Effector memory CD8-positive, alpha-beta T cell (primary cell): ENCODE measurements around the gene C11orf91.
A peak's percentile ranks its signal among the peaks of the same experiment; 100 is the strongest.

Experiments
- ATAC-seq: fragments of 150-1000 bp; cut with Tn5 transposase; replicated peaks from 2 replicates; pipeline ENCODE4 v1.10.0; 2021; ENCODE audit warnings: mild to moderate bottlenecking, moderate library complexity
- DNase-seq, 3 experiments: peaks; one replicate each; pipeline ENCODE4 v3.0.0; 2021
- H3K27ac Mint-ChIP-seq, 2 donors: one replicate each; pipeline ENCODE4 v1.8.0; 2022; ENCODE audit warnings: mild to moderate bottlenecking in 2 of 2, mixed read lengths in 2 of 2, moderate library complexity in 2 of 2
- H3K27me3 Mint-ChIP-seq, 2 donors: one replicate each; pipeline ENCODE4 v1.8.0; 2022; ENCODE audit warnings: mixed read lengths in 2 of 2
- H3K36me3 Mint-ChIP-seq: one replicate; pipeline ENCODE4 v1.8.0; 2022; ENCODE audit warnings: mild to moderate bottlenecking, moderate library complexity, mixed read lengths; ENCODE audit not compliant: insufficient read depth
- H3K4me1 Mint-ChIP-seq, 2 donors: one replicate each; pipeline ENCODE4 v1.8.0; 2022; ENCODE audit warnings: low read depth in 2 of 2, mixed read lengths in 2 of 2
- H3K4me3 Mint-ChIP-seq, 2 donors: one replicate each; pipeline ENCODE4 v1.8.0; 2022; ENCODE audit warnings: mild to moderate bottlenecking in 2 of 2, mixed read lengths in 2 of 2, moderate library complexity in 2 of 2
- H3K9me3 Mint-ChIP-seq, 2 donors: one replicate each; pipeline ENCODE4 v1.8.0; 2022; ENCODE audit warnings: mixed read lengths in 2 of 2

The C11orf91 gene

DNA sequence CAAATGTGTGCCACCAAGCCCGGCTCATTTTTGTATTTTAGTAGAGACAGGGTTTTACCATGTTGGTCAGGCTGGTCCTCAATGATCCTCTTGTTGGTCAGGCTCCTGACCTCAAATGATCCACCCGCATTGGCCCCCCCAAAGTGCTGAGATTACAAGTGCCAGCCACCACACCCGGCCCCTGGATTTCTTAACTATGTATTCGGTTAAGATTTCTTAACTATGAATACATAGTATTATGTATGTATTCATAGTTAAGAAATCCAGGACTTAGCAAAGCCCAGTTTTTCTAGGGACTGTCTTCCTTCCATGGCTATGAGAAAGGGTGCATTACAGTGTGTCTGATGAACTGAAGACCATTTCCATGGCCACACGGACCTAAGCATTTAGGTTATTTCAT, 1.7 kb downstream of the C11orf91 start:
- no peak overlapping the region for H3K27ac Mint-ChIP-seq
- H3K4me1 Mint-ChIP-seq: peaks cover 12 to 13% of the 10 kb centered on the region in 2 donors
- no peak for ATAC-seq
- peaks cover 13% of the 10 kb centered on the region for H3K36me3 Mint-ChIP-seq
- no peak overlapping the region for H3K4me3 Mint-ChIP-seq
- DNase-seq: no peak
- H3K27me3 Mint-ChIP-seq: peaks cover 24 to 33% of the 10 kb centered on the region in 2 donors
- no peaks in the 10 kb centered on the region for H3K9me3 Mint-ChIP-seq

DNA sequence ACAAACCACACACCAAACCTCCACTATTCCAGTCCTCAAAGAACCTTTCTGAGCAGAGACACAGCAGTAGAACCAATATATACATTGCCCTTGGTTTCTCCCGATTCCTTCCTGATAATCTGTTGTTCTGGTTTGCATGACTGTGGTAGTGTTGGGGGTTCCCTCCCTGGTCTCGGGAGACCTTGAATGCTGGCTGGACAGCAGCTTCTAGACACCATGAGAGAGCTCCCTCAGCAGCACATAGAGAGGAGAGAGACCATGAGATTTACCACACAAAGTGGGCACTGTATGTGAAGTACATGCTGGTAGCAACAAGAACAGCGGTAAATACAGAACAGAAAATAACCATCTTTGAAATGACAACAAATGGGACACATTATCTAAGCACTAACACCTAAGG, 2.6 kb downstream of the C11orf91 start:
- Mint-ChIP-seq H3K4me3 (no peak overlapping the region), H3K9me3 (no peaks in the 10 kb centered on the region), H3K27me3 (peaks cover 32 to 42% of the 10 kb centered on the region in 2 donors), H3K36me3 (peaks cover 13% of the 10 kb centered on the region), H3K4me1 (peaks cover 12 to 13% of the 10 kb centered on the region in 2 donors), H3K27ac (no peak overlapping the region)
- DNase-seq (no peak), ATAC-seq (no peak)

DNA sequence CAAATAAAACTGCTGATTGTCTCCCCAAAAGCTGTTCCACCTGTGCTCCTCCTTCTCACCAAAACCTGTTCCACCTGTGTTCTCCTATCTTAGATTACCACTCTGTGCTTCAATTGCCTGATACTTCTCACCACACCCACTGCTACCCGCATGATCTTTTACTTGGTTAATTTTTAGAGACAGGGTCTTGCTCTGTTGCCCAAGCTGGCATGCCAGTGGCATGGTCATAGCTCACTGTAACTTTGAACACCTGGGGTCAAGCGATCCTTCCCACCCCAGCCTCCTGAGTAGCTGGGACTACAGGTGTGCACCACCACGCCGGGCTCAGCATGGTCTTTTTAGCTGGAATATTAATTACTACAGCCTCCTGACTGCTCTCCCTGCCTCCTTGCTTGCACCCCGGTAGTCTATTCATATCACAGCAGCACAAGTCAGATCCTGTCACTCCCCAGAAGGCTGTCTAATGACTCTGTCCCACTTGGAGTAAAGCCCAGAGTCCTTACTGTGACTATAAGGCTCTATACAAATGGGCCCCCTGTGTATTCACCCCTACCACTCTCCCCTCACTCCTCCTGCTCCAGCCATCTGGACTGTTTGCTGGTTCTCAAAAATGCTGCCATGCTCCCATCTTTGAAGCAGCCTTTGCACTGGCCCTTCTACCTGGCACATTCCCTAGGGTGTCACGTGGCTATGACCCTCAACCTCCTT, 3.5 kb downstream of the C11orf91 start:
- no peaks in the 10 kb centered on the region for H3K9me3 Mint-ChIP-seq
- DNase-seq (no peak), ATAC-seq (no peak)
- H3K27me3 Mint-ChIP-seq: peaks cover 35 to 50% of the 10 kb centered on the region in 2 donors
- peaks cover 12 to 13% of the 10 kb centered on the region in 2 donors for H3K4me1 Mint-ChIP-seq
- no peak overlapping the region for H3K4me3 Mint-ChIP-seq
- peaks cover 13% of the 10 kb centered on the region for H3K36me3 Mint-ChIP-seq
- H3K27ac Mint-ChIP-seq: no peak overlapping the region

DNA sequence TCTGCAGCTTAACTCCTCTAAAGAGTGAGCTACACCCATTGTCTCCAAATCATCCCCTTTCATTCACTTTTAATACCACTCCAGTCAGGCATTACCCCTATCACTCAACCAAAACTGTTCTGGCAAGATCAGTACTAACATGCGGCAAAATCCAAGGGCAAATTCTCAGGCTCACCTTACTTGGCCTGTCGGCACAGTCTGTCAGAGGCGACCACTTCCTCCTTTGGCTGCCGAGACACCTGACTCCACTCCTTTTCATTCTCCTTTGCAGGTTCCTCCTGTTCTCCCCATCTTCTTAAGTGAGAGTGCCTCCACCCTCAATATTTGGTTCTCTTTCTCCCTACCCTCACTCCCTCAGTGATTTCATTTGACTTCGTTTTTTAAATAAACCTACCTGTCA, 4.2 kb downstream of the C11orf91 start:
- H3K4me1 Mint-ChIP-seq: peaks cover 12% of the 10 kb centered on the region in 2 donors
- H3K27ac Mint-ChIP-seq: no peak overlapping the region
- no peak overlapping the region for H3K4me3 Mint-ChIP-seq
- DNase-seq (no peak), ATAC-seq (no peak)
- H3K36me3 Mint-ChIP-seq: peaks cover 13% of the 10 kb centered on the region
- peaks cover 35 to 53% of the 10 kb centered on the region in 2 donors for H3K27me3 Mint-ChIP-seq
- no peaks in the 10 kb centered on the region for H3K9me3 Mint-ChIP-seq

DNA sequence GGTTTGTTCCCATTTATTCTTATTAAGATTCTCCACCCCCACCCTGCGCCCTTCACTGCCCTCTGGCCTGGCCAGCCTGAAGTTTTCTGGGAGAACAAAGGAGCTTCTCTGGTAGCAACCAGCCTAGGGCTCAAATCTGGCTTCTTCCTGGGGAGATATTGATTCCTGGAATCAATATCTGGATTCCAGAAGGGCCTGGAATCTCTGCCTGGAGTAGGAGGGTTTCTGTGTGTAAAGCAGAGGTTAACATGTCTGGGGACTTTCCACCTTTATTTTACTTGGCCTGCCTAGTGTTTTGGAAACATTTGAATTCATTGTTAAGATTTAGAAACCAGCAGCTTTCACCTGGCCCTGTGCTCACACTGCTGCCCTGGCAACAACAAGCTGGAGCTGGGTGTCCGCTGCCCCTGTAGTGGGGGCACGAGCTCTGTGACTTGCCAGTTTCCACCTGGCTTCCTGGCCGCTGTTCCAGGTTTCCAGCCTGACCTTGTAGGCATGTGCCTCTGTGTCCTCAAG, 5.5 kb downstream of the C11orf91 start:
- ATAC-seq (no peak), DNase-seq (no peak)
- Mint-ChIP-seq H3K9me3 (no peaks in the 10 kb centered on the region), H3K27ac (no peak overlapping the region), H3K36me3 (peaks cover 4% of the 10 kb centered on the region), H3K4me1 (peaks cover 5 to 6% of the 10 kb centered on the region in 2 donors), H3K27me3 (peaks cover 38 to 63% of the 10 kb centered on the region in 2 donors), H3K4me3 (no peak overlapping the region)

DNA sequence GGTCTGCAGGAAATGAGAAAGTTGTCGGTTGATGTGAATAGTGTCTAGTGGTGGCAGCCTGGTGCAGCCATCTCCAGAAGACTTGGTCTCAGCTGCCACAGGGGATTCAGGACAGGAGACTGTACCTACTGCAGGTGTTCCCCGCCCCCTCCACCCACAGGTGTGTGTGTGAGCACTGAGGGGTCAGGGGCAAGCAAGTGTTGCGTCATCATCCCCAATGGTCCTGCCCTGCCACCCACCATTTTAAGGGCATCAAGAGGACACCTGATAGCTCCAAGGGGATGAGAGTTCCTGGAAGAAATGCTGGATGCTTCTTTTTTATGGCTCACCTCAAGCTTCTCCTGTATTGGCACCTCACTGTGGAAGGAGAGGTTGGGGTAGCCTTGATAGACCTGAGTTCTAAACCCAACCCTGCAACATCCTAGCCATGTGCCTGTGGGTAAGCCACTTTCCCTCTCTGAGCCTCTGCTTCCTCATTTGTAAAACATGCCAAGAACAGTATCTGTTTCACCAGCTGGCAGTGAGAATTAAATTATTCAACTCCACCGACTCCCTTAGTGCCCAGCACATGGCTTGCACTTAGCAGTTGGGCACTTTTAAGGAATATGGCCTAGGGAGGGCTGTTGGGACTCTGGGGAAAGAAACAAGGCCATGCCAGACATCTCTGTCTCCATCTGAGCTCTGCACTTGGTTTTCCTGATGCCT, 6.1 kb downstream of the C11orf91 start:
- ATAC-seq: no peak
- DNase-seq: no peak
- H3K4me3 Mint-ChIP-seq: no peak overlapping the region
- H3K4me1 Mint-ChIP-seq: peaks cover 0 to 2% of the 10 kb centered on the region in 2 donors
- peaks cover 3% of the 10 kb centered on the region for H3K36me3 Mint-ChIP-seq
- H3K27me3 Mint-ChIP-seq: peaks cover 41 to 58% of the 10 kb centered on the region in 2 donors
- no peak overlapping the region for H3K27ac Mint-ChIP-seq
- H3K9me3 Mint-ChIP-seq: no peaks in the 10 kb centered on the region

DNA sequence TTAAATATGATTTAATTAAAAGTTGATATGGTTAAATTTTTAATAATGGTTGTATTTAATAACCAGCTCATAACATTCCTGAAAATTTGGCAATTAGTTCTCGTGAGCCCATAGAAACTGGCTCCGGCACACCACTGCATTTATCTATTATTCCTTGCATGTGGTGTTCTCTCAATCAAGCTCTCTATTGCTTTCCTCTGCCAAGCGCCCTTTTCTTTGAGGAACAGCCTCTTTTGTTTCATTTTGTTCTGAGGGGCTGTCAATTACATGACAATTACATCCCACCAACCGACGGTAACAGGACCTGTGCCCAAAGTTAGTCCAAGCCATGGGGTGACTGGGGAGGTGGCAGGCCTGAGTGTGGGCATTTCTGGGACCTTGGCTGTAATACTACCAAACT, 8.1 kb downstream of the C11orf91 start:
- Mint-ChIP-seq H3K4me1 (no peaks in the 10 kb centered on the region), H3K27ac (no peak overlapping the region), H3K9me3 (no peaks in the 10 kb centered on the region), H3K36me3 (no peaks in the 10 kb centered on the region), H3K4me3 (no peak overlapping the region), H3K27me3 (peaks cover 42 to 61% of the 10 kb centered on the region in 2 donors)
- DNase-seq (no peak), ATAC-seq (no peak)

DNA sequence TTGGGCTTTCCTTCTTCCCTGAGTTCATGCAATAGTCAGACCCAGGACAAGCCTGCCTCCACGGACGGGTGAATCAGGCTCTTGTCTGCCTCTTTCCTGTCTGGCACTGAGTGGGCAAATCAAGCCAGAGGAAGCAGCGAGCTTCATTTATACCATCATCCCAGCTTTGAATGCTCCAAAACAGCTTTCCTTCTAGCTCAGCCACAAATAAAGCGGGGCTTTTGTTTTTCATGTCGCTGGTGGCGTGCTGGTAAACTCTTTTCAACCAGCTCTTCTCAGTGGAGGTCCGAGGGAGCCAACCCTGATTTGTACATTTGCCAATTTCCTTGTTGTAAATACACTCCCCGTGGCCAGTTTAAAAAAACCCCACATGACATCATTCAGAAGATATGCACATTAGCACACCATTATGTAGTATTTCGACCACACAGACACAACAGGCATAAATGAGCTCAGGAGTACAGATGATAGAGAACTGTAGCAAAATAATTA, 8.6 kb downstream of the C11orf91 start:
- DNase-seq: no peak
- ATAC-seq: no peak
- no peaks in the 10 kb centered on the region for H3K36me3 Mint-ChIP-seq
- H3K27ac Mint-ChIP-seq: no peak overlapping the region
- H3K27me3 Mint-ChIP-seq: peaks cover 37 to 56% of the 10 kb centered on the region in 2 donors
- H3K4me1 Mint-ChIP-seq: no peaks in the 10 kb centered on the region
- no peak overlapping the region for H3K4me3 Mint-ChIP-seq
- peaks cover 0 to 2% of the 10 kb centered on the region in 2 donors for H3K9me3 Mint-ChIP-seq

DNA sequence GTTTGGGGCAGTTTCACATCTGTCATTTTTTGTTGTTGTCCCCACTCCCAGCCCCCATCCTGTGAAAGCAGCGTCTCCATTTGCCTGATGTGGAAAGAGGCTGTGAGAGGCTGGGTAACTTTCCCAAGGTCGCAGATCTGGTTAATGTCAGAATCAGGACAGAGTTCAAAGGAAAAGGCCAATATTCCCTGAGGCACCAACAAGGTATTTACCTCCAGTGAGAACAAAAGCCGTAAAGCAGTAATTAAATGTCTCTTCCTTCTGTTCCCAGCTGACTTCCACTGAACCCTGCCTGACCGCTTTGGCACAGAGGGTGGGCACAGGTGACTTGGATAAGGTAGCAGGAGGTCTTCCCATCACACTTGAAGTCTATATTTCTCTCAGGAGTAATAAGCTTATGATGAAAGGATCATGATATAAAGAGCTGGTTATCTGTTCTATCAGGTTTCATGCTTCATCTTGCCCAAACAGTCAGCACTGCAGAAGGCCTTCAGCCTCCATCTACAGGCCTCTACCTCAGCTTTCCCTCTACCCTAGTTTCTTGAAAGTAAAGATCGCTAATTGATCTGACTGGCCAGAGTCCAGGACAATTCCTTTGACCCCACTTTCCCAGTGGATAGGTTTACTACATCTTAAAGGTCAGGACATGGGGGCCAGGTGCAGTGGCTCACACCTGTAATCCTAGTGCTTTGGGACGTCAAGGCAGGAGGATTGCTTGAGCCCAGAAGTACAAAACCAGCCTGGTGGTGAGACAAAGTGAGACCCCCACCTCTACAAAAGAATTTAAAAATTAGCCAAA, 9.4 kb downstream of the C11orf91 start:
- Mint-ChIP-seq H3K36me3 (no peaks in the 10 kb centered on the region), H3K9me3 (peaks cover 0 to 2% of the 10 kb centered on the region in 2 donors), H3K27me3 (peaks cover 29 to 53% of the 10 kb centered on the region in 2 donors), H3K4me3 (no peak overlapping the region), H3K27ac (no peak overlapping the region), H3K4me1 (no peaks in the 10 kb centered on the region)
- DNase-seq (no peak), ATAC-seq (no peak)

DNA sequence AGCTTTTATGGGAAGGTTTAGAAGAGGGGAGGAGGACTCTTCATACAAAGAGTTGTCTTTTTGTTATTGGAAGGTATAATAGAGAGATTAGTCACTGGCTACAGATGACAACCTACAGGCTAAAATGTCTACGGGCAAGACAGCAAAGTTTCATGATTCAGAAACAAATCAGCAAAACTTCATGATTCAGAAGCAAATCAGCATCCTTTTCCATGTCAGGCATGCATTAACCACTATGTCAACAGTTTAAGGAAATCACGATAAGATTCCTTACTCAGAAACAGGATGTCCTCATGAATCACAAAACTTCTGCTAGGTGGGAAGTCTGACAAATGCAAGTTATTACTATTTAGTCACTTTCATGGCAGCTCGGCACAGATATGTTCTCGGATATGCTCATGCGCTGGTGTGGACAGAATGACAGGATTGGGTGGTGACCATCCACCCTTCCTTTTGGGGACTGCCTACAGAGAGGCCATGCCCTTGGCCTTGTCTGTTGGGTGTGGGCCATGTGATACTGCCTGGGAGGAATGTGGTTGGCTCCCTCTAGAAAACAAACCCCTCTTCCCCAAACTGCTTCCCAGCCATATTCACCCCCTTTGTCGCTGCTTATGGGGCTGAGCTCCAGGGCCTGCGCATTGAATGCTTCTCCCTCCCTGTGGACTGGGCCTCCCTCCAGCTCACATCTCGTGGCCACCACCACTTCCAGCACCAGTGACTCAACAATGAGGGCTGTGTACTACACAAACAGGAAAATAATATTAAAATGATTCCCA, 10.1 kb downstream of the C11orf91 start:
- Mint-ChIP-seq H3K4me1 (no peaks in the 10 kb centered on the region), H3K27ac (no peak overlapping the region), H3K9me3 (peaks cover 0 to 2% of the 10 kb centered on the region in 2 donors), H3K27me3 (peaks cover 26 to 54% of the 10 kb centered on the region in 2 donors), H3K36me3 (no peaks in the 10 kb centered on the region), H3K4me3 (no peak overlapping the region)
- no peak for ATAC-seq
- no peak for DNase-seq

DNA sequence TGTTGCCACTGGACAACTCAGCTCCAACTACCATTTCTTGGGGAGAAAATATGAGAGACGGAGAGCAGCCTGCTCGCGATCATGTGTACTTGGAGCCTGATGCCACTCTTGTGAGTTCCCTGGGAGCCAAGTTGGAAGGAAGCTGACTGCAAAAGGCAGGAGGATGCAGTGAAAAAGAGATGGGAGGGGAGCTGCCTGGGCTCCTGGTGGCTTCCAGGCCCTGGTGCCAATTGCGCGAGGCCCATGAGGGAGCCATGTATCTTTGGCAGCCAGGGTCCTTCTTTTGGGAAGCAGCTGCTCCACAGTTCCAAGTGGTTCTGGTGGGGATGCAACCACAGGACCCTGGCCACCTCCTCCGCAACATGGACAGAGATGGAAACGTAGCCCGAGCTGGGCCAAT, 11.1 kb downstream of the C11orf91 start:
- Mint-ChIP-seq H3K27ac (peak overlapping the region in 1 of 2 donors; percentile 5), H3K4me3 (no peak overlapping the region), H3K36me3 (no peaks in the 10 kb centered on the region), H3K9me3 (peaks cover 0 to 2% of the 10 kb centered on the region in 2 donors), H3K27me3 (peaks cover 27 to 64% of the 10 kb centered on the region in 2 donors), H3K4me1 (no peaks in the 10 kb centered on the region)
- DNase-seq: no peak
- ATAC-seq: no peak

DNA sequence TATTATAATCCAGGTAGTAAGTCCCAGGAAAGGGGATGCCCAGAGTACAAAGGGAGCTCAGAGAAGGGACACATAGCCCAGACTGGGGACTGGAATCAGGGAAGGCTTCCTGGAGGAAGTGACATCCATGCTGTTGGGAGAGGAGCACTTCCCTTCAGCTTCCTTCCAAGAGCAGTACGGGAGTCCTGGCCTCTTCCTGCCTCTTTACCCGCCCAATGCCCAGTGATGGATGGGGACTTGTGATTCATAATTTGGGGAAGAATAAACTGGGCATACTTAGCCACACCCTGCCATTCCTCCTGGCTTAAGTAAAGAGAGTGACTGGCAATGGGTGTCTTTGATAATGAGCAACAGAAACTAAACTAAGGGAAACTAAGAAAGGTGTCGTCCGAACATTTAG, 11.5 kb downstream of the C11orf91 start:
- no peaks in the 10 kb centered on the region for H3K4me1 Mint-ChIP-seq
- ATAC-seq: no peak

More for the DNA sequence above, 11.5 kb downstream of the C11orf91 start:
- no peak for DNase-seq
- H3K36me3 Mint-ChIP-seq: no peaks in the 10 kb centered on the region
- peaks cover 31 to 68% of the 10 kb centered on the region in 2 donors for H3K27me3 Mint-ChIP-seq
- H3K9me3 Mint-ChIP-seq: peaks cover 0 to 2% of the 10 kb centered on the region in 2 donors
- no peak overlapping the region for H3K4me3 Mint-ChIP-seq
- H3K27ac Mint-ChIP-seq: peak overlapping the region in 1 of 2 donors; percentile 5
